OCI-LY1 (cell line): ENCODE data around the gene LARP4.

ENCODE experiments used
- H2AFZ ChIP-seq: fragments of 200-600 bp; sonication (generic), shearing (Covaris generic); 2 replicates; pipeline ENCODE4 v1.6.0; 2014; ENCODE audit warnings: antibody characterized with exemption, mild to moderate bottlenecking, low read length
- H3F3A ChIP-seq: fragments of 200-600 bp; sonication (generic), shearing (Covaris generic); 2 replicates; pipeline ENCODE4 v1.6.0; 2014; ENCODE audit warnings: mild to moderate bottlenecking, antibody characterized with exemption, low read length, moderate library complexity; ENCODE audit not compliant: insufficient read depth
- H3K27ac ChIP-seq: fragments of 200-600 bp; sonication (generic); 2 replicates; pipeline ENCODE4 v1.5.1; 2014; ENCODE audit warnings: low read length, mixed run types, mild to moderate bottlenecking, low read depth; ENCODE audit not compliant: poor library complexity, severe bottlenecking
- H3K27me3 ChIP-seq: fragments of 200-600 bp; sonication (generic); 2 replicates; pipeline ENCODE4 v1.6.0; 2014; ENCODE audit warnings: antibody characterized with exemption, mild to moderate bottlenecking, low read length, moderate library complexity; ENCODE audit not compliant: insufficient read depth
- H3K36me3 ChIP-seq: fragments of 200-600 bp; sonication (generic); 2 replicates; pipeline ENCODE4 v1.6.1; 2014; ENCODE audit warnings: mild to moderate bottlenecking, antibody characterized with exemption, low read length, moderate library complexity, mixed read lengths; ENCODE audit not compliant: insufficient read depth
- H3K4me1 ChIP-seq: fragments of 200-600 bp; sonication (generic); 2 replicates; pipeline ENCODE4 v1.5.1; 2014; ENCODE audit warnings: mild to moderate bottlenecking, low read length, moderate library complexity; ENCODE audit not compliant: insufficient read depth, severe bottlenecking
- H3K4me2 ChIP-seq: fragments of 200-600 bp; sonication (generic), shearing (Covaris generic); 2 replicates; pipeline ENCODE4 v1.6.1; 2014; ENCODE audit warnings: low read length
- H3K4me3 ChIP-seq: fragments of 200-600 bp; sonication (generic); 2 replicates; pipeline ENCODE4 v1.5.1; 2014; ENCODE audit warnings: low read length, low read depth, mild to moderate bottlenecking, mixed read lengths; ENCODE audit not compliant: poor library complexity, severe bottlenecking
- H3K79me2 ChIP-seq: fragments of 200-600 bp; shearing (Covaris generic); 2 replicates; pipeline ENCODE4 v1.6.1; 2016; ENCODE audit warnings: mixed run types, low read length, mixed read lengths; ENCODE audit not compliant: insufficient read depth
- H3K9ac ChIP-seq: fragments of 200-600 bp; sonication (generic), shearing (Covaris generic); 2 replicates; pipeline ENCODE4 v1.6.1; 2014; ENCODE audit warnings: mild to moderate bottlenecking, low read length, mixed read lengths
- H3K9me2 ChIP-seq: fragments of 200-600 bp; sonication (generic), shearing (Covaris generic); 2 replicates; pipeline ENCODE4 v1.6.1; 2014; ENCODE audit warnings: low read depth, mild to moderate bottlenecking, low read length, mixed read lengths
- H3K9me3 ChIP-seq: fragments of 200-600 bp; shearing (Covaris generic); 2 replicates; pipeline ENCODE4 v1.6.1; 2014; ENCODE audit warnings: low read length, mixed read lengths
- H4K20me1 ChIP-seq: fragments of 200-600 bp; sonication (generic), shearing (Covaris generic); 2 replicates; pipeline ENCODE4 v1.6.0; 2016; ENCODE audit warnings: mild to moderate bottlenecking, low read length; ENCODE audit not compliant: insufficient read depth
- CTCF ChIP-seq: fragments of 200-600 bp; sonication (generic), shearing (Covaris generic); IDR thresholded peaks from 2 replicates; pipeline ENCODE4 v1.5.1; 2017; ENCODE audit warnings: mild to moderate bottlenecking, antibody characterized with exemption, low read length, moderate library complexity, mixed read lengths
- EZH2 ChIP-seq: fragments of 200-600 bp; sonication (generic), shearing (Covaris generic); IDR thresholded peaks from 2 replicates; pipeline ENCODE4 v1.8.0; 2017; ENCODE audit warnings: borderline replicate concordance, mixed run types, mild to moderate bottlenecking, antibody characterized with exemption, low read length, moderate library complexity, mixed read lengths

Gene LARP4

GRCh38 chr12:50523772-50524171 lies 123.1 kb downstream of the LARP4 start:
- H3K36me3 ChIP-seq = peaks cover 9% of the 10 kb centered on the region; the same call in 1 of the 2 replicates
- TF ChIP-seq EZH2 = no peak
- no peak for TF ChIP-seq CTCF
- H3K79me2 ChIP-seq = 0 out of 2 replicates have a peak, but pooled peaks cover 10% of the 10 kb centered on the region

GRCh38 chr12:50524621-50525020 lies 123.9 kb downstream of the LARP4 start:
- H3K4me2 ChIP-seq = no peak overlapping the region
- no peak overlapping the region for H2AFZ ChIP-seq
- no peak overlapping the region for H3K4me3 ChIP-seq
- TF ChIP-seq CTCF = no peak
- TF ChIP-seq EZH2 = no peak
- H3K27ac ChIP-seq = no peak overlapping the region
- H3K79me2 ChIP-seq = 0 out of 2 replicates have a peak, but pooled peaks cover 1% of the 10 kb centered on the region
- no peaks in the 10 kb centered on the region for H4K20me1 ChIP-seq
- H3K9ac ChIP-seq = no peak overlapping the region
- H3K4me1 ChIP-seq = peaks cover 16% of the 10 kb centered on the region
- H3K9me2 ChIP-seq = no peaks in the 10 kb centered on the region
- peaks cover 9% of the 10 kb centered on the region; the same call in 1 of the 2 replicates for H3K36me3 ChIP-seq
- no peaks in the 10 kb centered on the region for H3K27me3 ChIP-seq
- H3F3A ChIP-seq = no peaks in the 10 kb centered on the region
- H3K9me3 ChIP-seq = no peaks in the 10 kb centered on the region

More at GRCh38 chr12:50523772-50524171, 123.1 kb downstream of the LARP4 start:
- Histone ChIP-seq H3K4me3 (no peak overlapping the region), H3K4me1 (peaks cover 16% of the 10 kb centered on the region), H3K27me3 (no peaks in the 10 kb centered on the region), H3K4me2 (no peak overlapping the region), H4K20me1 (no peaks in the 10 kb centered on the region), H3K9me2 (no peaks in the 10 kb centered on the region), H3K9me3 (no peaks in the 10 kb centered on the region), H3K9ac (no peak overlapping the region), H2AFZ (no peak overlapping the region), H3F3A (no peaks in the 10 kb centered on the region), H3K27ac (no peak overlapping the region)

- TF ChIP-seq CTCF (no peak), EZH2 (no peak)
- Histone ChIP-seq H3K4me1 (peaks cover 10% of the 10 kb centered on the region), H2AFZ (no peak overlapping the region), H3K79me2 (no peaks in the 10 kb centered on the region), H3K9me3 (no peaks in the 10 kb centered on the region), H3K9me2 (no peaks in the 10 kb centered on the region), H3F3A (no peaks in the 10 kb centered on the region), H3K4me2 (no peak overlapping the region), H3K9ac (no peak overlapping the region), H3K27ac (no peak overlapping the region), H3K27me3 (no peaks in the 10 kb centered on the region), H4K20me1 (no peaks in the 10 kb centered on the region), H3K4me3 (no peak overlapping the region), H3K36me3 (peaks cover 9% of the 10 kb centered on the region; the same call in 1 of the 2 replicates)
These were observed 124.7 kb downstream of the LARP4 start for GRCh38 chr12:50525422-50525821.
